Hepatocyte (in vitro differentiated cells): ENCODE measurements around the gene ICA1. TPM values are rescaled to one million over a fixed set of nuclear protein-coding genes. Genes with fewer than 3 reads are reported as not detected.
"Not testable (repeated sequence)": the region's sequence is repeated elsewhere in the genome, so short reads cannot be mapped to it uniquely, and the experiment has no call there.

Experiments
- DNase-seq: peaks from one replicate; pipeline ENCODE4 v3.0.0-alpha.2; 2016; ENCODE audit warnings: low spot score
- H2AFZ ChIP-seq: fragments of 200-600 bp; sonication (generic); 2 replicates; pipeline ENCODE4 v1.6.0; 2016; ENCODE audit warnings: antibody characterized with exemption, mild to moderate bottlenecking
- H3K27ac ChIP-seq: fragments of 200-600 bp; sonication (generic); 2 replicates; pipeline ENCODE4 v1.5.1; 2016; ENCODE audit warnings: mild to moderate bottlenecking
- H3K27me3 ChIP-seq: fragments of 200-600 bp; sonication (generic); 2 replicates; pipeline ENCODE4 v1.6.1; 2016
- H3K36me3 ChIP-seq: fragments of 200-600 bp; sonication (generic); replicated peaks from 2 replicates; pipeline ENCODE4 v1.5.1; 2016; ENCODE audit warnings: low read depth; ENCODE audit not compliant: insufficient read depth
- H3K4me1 ChIP-seq: fragments of 200-600 bp; sonication (generic); 2 replicates; pipeline ENCODE4 v1.5.1; 2016; ENCODE audit warnings: mild to moderate bottlenecking, moderate library complexity; ENCODE audit not compliant: insufficient read depth
- H3K4me2 ChIP-seq: fragments of 200-600 bp; sonication (generic); 2 replicates; pipeline ENCODE4 v1.6.0; 2016
- H3K4me3 ChIP-seq: fragments of 200-600 bp; sonication (generic); 2 replicates; pipeline ENCODE4 v1.5.1; 2016; ENCODE audit warnings: mild to moderate bottlenecking
- H3K79me2 ChIP-seq: fragments of 200-600 bp; sonication (generic); 2 replicates; pipeline ENCODE4 v1.6.0; 2017; ENCODE audit warnings: mild to moderate bottlenecking
- H3K9me2 ChIP-seq: fragments of 200-600 bp; sonication (generic); replicated peaks from 2 replicates; pipeline ENCODE4 v1.6.0; 2017; ENCODE audit warnings: mild to moderate bottlenecking; ENCODE audit not compliant: insufficient read depth
- H3K9me3 ChIP-seq: fragments of 200-600 bp; sonication (generic); 2 replicates; pipeline ENCODE4 v1.5.1; 2016; ENCODE audit warnings: low read depth, mild to moderate bottlenecking
- H4K20me1 ChIP-seq: fragments of 200-600 bp; sonication (generic); 2 replicates; pipeline ENCODE4 v1.6.0; 2016; ENCODE audit warnings: mild to moderate bottlenecking; ENCODE audit not compliant: insufficient read depth, poor library complexity, severe bottlenecking
- CTCF ChIP-seq: fragments of 200-600 bp; sonication (generic); IDR thresholded peaks from 2 replicates; pipeline ENCODE4 v1.5.1; 2016; ENCODE audit warnings: antibody characterized with exemption, mild to moderate bottlenecking; ENCODE audit not compliant: poor library complexity
- EZH2 ChIP-seq: fragments of 200-600 bp; sonication (generic); IDR thresholded peaks from 2 replicates; pipeline ENCODE4 v1.6.1; 2016; ENCODE audit warnings: antibody characterized with exemption, mild to moderate bottlenecking, borderline replicate concordance
- EZH2phosphoT487 ChIP-seq: fragments of 200-600 bp; sonication (generic); IDR thresholded peaks from one replicate; pipeline ENCODE4 v1.6.1; 2018; ENCODE audit warnings: antibody characterized with exemption, mild to moderate bottlenecking, low read depth, moderate library complexity; ENCODE audit not compliant: unreplicated experiment, severe bottlenecking
- whole genome bisulfite sequencing: methylation state at CpG from one replicate; pipeline ENCODE4 v1.1.6; 2016; ENCODE audit warnings: low lambda C conversion rate; ENCODE audit errors: missing lambda C conversion rate; 5-methylcytosine and 5-hydroxymethylcytosine counted together
- polyA plus RNA-seq: library from polyadenylated mRNA; unstranded; fragments of >200 nt; fragmentation: Nextera tagmentation; extraction: Ambion mirVana; gene quantifications from 2 replicates; pipeline ENCODE4 v1.2.1, GENCODE V29; 2016
- small RNA-seq: library from RNA; depleted of rRNA; stranded (forward); fragments of <200 nt; gene quantifications from one replicate; pipeline ENCODE3, GENCODE V24; 2014
- total RNA-seq: library from RNA; depleted of rRNA; stranded (reverse); fragments of >200 nt; gene quantifications from 2 replicates; pipeline ENCODE4 v1.2.3, GENCODE V29; 2014

The ICA1 gene
- total and polyA plus RNA-seq, 2 experiments from 2014 or later, result 32.9 to 40.1 TPM

GRCh38 chr7:8065356-8065813, 196.6 kb downstream of the ICA1 start:
- TF ChIP-seq EZH2phosphoT487 (no peak), CTCF (no peak), EZH2 (no peak)
- Histone ChIP-seq H3K79me2 (peaks cover 3% of the 10 kb centered on the region), H4K20me1 (no peaks in the 10 kb centered on the region), H2AFZ (no peak overlapping the region), H3K4me1 (no peaks in the 10 kb centered on the region), H3K36me3 (no peaks in the 10 kb centered on the region), H3K27me3 (no peaks in the 10 kb centered on the region), H3K4me2 (no peak overlapping the region), H3K27ac (no peak overlapping the region), H3K4me3 (no peak overlapping the region), H3K9me2 (no peaks in the 10 kb centered on the region), H3K9me3 (no peaks in the 10 kb centered on the region)
- 73% methylated on average over 2 of the region's 2 CpGs for WGBS
- DNase-seq, result no peak

DNA sequence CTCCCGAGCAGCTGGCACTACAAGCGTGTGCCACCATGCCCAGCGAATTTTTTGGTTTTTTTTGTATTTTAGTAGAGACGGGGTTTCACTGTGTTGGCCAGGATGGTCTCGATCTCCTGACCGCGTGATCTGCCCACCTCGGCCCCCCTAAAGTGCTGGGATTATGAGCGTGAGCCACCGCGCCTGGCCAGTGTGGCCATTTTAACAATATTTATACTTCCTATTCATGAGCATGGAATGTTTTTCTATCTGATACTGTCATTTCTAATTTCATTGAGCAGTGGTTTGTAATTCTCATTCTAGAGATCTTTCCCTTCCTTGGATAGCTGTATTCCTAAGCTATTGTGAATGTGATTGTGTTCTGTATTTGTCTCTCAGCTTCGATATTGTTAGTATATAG, 197.1 kb downstream of the ICA1 start:
- Histone ChIP-seq H3K27me3 (no peaks in the 10 kb centered on the region), H3K4me3 (no peak overlapping the region), H3K27ac (no peak overlapping the region), H2AFZ (no peak overlapping the region), H3K9me3 (no peaks in the 10 kb centered on the region), H3K36me3 (no peaks in the 10 kb centered on the region), H3K9me2 (no peaks in the 10 kb centered on the region), H4K20me1 (no peaks in the 10 kb centered on the region), H3K4me1 (no peaks in the 10 kb centered on the region), H3K4me2 (no peak overlapping the region), H3K79me2 (peaks cover 3% of the 10 kb centered on the region)
- no peak for TF ChIP-seq EZH2phosphoT487
- no peak for TF ChIP-seq CTCF
- TF ChIP-seq EZH2, result no peak
- DNase-seq, result no peak
- over 99% methylated on average over 12 of the region's 12 CpGs for WGBS

DNA sequence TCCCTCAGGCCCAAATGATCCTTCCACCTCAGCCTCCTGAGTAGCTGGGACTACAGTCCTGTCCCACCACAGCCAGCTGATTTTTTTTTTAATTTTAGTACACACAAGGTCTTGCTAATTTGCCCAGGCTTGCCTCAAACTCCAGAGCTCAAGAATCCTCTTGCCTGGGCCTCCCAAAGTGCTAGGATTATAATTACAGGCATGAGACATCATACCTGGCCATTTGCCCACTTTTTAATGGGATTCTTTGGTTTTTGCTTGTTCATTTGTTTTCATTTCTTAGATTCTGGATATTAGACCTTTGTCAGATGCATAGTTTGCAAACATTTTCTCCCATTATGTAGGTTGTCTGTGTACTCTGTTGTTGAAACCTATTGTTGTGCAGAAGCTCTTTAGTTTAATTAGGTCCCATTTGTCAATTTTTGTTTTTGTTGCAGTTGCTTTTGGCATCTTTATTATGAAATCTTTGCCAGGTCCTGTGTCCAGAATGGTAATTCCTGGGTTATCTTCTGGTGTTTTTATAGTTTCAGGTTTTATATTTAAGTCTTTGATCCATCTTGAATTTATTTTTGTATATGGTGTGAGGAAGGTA, 198.2 kb downstream of the ICA1 start:
- H4K20me1 ChIP-seq, result no peaks in the 10 kb centered on the region
- no peaks in the 10 kb centered on the region for H3K9me3 ChIP-seq
- H3K79me2 ChIP-seq, result peaks cover 3% of the 10 kb centered on the region
- H3K4me3 ChIP-seq, result no peak overlapping the region
- H2AFZ ChIP-seq, result no peak overlapping the region
- no peaks in the 10 kb centered on the region for H3K36me3 ChIP-seq
- no peaks in the 10 kb centered on the region for H3K4me1 ChIP-seq
- no peaks in the 10 kb centered on the region for H3K9me2 ChIP-seq
- H3K27me3 ChIP-seq, result no peaks in the 10 kb centered on the region
- H3K27ac ChIP-seq, result no peak overlapping the region
- DNase-seq, result no peak
- TF ChIP-seq EZH2phosphoT487, result no peak
- H3K4me2 ChIP-seq, result no peak overlapping the region

DNA sequence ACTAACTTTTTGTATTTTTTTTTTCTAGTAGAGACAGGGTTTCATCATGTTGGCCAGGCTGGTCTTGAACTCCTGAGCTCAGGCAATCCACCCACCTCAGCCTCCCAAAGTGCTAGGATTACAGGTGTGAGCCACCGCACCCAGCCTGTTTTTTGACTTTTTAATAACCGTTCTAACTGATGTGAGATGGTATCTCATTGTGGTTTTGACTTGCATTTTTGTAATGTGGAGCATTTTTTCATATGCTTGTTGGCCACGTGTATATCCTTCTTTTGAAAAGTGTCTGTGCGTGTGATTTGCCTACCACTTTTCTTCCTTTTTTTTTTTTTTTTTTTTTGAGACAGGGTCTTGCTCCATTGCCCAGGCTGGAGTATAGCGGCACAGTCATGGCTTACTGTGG, 198.7 kb downstream of the ICA1 start:
- over 99% methylated on average over 5 of the region's 5 CpGs for WGBS
- H3K27ac ChIP-seq, result not testable (repeated sequence)

More for the DNA sequence above, 198.7 kb downstream of the ICA1 start:
- not testable (repeated sequence) for H3K9me2 ChIP-seq, H3K36me3 ChIP-seq, H4K20me1 ChIP-seq, H3K27me3 ChIP-seq, H3K9me3 ChIP-seq, H3K4me1 ChIP-seq, H3K79me2 ChIP-seq, H3K4me2 ChIP-seq, H3K4me3 ChIP-seq, DNase-seq, H2AFZ ChIP-seq

Small RNA genes lying within 50 kb of the gene (small RNA-seq; reads per million reads assigned to genes)
- gene AC007009.1, result not detected

Other genes with a start within 250 kb of the ICA1 start
- 0.28 TPM in 1 of 2 replicates, not detected in the other for gene NXPH1, start 171.4 kb upstream of the ICA1 start, total RNA-seq
- gene NXPH1, start 171.4 kb upstream of the ICA1 start, polyA plus RNA-seq, result not detected in 2 replicates